RWPE2 (cell line): Measurements from ENCODE around the gene CNTNAP2.

Experiments
- ATAC-seq: fragments of 200-7000 bp; cut with Tn5 transposase; 3 replicates; pipeline ENCODE4 v1.9.1; 2021; ENCODE audit warnings: low read depth
- DNase-seq: peaks from one replicate; pipeline ENCODE4 v3.0.0-alpha.2; 2020; ENCODE audit warnings: low spot score
- H3K27ac ChIP-seq: fragments of 450-650 bp; 2 replicates; pipeline ENCODE4 v1.5.1; 2017; ENCODE audit warnings: mild to moderate bottlenecking; ENCODE audit not compliant: poor library complexity, severe bottlenecking
- H3K27me3 ChIP-seq: fragments of 250-450 bp; sonication (Bioruptor Pico); 2 replicates; pipeline ENCODE4 v1.5.1; 2021; ENCODE audit warnings: mild to moderate bottlenecking, moderate library complexity; ENCODE audit not compliant: insufficient read depth, poor library complexity, severe bottlenecking
- H3K36me3 ChIP-seq: fragments of 250-450 bp; sonication (Bioruptor Pico); 2 replicates; pipeline ENCODE4 v1.5.1; 2020; ENCODE audit warnings: low read depth, mild to moderate bottlenecking, moderate library complexity
- H3K4me1 ChIP-seq: fragments of 250-450 bp; sonication (Bioruptor Pico); 2 replicates; pipeline ENCODE4 v1.5.1; 2021; ENCODE audit warnings: mild to moderate bottlenecking, moderate library complexity; ENCODE audit not compliant: insufficient read depth, poor library complexity, severe bottlenecking
- H3K4me3 ChIP-seq: fragments of 250-450 bp; sonication (Bioruptor Pico); 2 replicates; pipeline ENCODE4 v1.5.1; 2021; ENCODE audit warnings: mild to moderate bottlenecking, moderate library complexity; ENCODE audit not compliant: severe bottlenecking
- H3K9me3 ChIP-seq: fragments of 250-450 bp; sonication (Bioruptor Pico); 2 replicates; pipeline ENCODE4 v1.5.1; 2021; ENCODE audit warnings: mild to moderate bottlenecking, moderate library complexity; ENCODE audit not compliant: severe bottlenecking
- TF ChIP-seq, protein P1 (sequence below): fragments of 450-650 bp; IDR thresholded peaks from one replicate; pipeline ENCODE4 v1.5.1; 2017; ENCODE audit warnings: mild to moderate bottlenecking, moderate library complexity; ENCODE audit not compliant: poor library complexity, severe bottlenecking

CNTNAP2 gene

DNA sequence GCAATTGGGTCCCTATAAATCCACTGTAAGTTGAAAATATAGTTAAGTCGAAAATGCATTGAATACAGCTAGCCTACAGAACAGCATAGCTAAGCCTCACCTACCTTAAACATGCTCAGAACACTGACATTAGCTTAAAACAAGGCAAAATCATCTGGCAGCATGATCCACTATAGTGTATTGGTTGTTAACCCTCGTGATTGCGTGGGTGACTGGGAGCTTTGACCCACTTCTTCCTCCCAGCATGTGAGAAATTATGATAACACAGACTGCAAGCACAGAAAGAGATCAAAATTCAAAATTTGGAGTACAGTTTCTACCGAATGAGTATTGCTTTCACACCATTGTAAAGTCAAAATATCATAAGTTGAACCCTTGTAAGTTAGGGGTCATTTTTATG lies 22.3 kb downstream of the CNTNAP2 start:
- Histone ChIP-seq H3K4me3 (no peak overlapping the region), H3K27ac (no peak overlapping the region), H3K4me1 (no peaks in the 10 kb centered on the region), H3K27me3 (no peaks in the 10 kb centered on the region), H3K9me3 (no peaks in the 10 kb centered on the region), H3K36me3 (no peaks in the 10 kb centered on the region)
- DNase-seq: no peak
- ATAC-seq: no peak
- TF ChIP-seq, protein P1, sequence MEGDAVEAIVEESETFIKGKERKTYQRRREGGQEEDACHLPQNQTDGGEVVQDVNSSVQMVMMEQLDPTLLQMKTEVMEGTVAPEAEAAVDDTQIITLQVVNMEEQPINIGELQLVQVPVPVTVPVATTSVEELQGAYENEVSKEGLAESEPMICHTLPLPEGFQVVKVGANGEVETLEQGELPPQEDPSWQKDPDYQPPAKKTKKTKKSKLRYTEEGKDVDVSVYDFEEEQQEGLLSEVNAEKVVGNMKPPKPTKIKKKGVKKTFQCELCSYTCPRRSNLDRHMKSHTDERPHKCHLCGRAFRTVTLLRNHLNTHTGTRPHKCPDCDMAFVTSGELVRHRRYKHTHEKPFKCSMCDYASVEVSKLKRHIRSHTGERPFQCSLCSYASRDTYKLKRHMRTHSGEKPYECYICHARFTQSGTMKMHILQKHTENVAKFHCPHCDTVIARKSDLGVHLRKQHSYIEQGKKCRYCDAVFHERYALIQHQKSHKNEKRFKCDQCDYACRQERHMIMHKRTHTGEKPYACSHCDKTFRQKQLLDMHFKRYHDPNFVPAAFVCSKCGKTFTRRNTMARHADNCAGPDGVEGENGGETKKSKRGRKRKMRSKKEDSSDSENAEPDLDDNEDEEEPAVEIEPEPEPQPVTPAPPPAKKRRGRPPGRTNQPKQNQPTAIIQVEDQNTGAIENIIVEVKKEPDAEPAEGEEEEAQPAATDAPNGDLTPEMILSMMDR: no peak

DNA sequence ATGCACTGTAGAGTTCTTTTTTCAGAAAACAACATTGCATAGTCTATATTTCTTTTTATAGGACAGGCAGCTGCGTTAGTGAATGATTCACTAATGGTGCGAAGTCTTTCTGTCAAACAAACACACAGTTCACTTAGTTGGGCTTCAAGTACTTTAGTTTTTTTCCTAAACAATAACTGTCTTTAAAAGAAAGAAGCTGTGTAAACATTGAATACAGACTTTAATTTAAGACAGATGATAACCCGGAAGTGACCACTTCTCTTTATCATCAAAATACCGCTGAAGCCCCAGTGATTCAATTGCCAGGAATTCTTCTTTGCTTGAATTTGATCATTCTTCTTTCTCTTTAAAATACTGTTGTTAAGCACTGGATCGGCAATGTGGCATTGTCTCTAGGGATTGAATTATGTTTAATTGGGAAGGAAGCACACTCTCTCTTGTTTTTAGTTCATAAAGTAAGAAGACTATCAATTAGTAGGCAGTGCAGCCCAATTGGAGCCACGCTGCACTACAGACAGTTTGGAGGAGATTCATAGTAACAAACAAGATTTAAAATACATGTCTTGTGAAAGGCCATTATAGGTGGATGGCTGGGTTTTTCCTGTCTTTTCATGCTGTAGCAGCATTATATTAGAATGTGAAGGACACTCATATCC lies 30.4 kb downstream of the CNTNAP2 start:
- no peak for DNase-seq
- TF ChIP-seq, protein P1: no peak
- H3K27me3 ChIP-seq: no peaks in the 10 kb centered on the region
- ATAC-seq: peak; percentile 66
- no peaks in the 10 kb centered on the region for H3K36me3 ChIP-seq
- H3K4me3 ChIP-seq: no peak overlapping the region
- no peaks in the 10 kb centered on the region for H3K4me1 ChIP-seq
- no peaks in the 10 kb centered on the region for H3K9me3 ChIP-seq
- H3K27ac ChIP-seq: peak overlapping the region; percentile 9

DNA sequence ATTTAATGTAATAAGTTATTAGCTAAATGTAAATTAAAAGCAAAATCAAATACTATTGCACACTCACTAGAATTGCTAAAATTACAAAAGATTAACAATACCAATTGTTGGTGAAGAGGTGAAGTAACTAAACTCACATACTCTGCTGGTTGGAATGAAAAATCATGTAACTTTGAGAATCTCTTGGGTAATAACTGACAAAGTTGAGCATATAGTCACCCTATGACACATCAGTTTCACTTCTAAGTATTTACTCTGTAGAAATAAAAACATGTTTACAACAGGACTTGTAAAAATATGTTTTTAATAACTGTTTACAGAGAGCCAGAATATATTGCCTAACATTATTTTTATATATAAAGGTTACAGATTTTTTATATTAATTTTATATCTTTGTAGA lies 33.6 kb downstream of the CNTNAP2 start:
- Histone ChIP-seq H3K27me3 (no peaks in the 10 kb centered on the region), H3K36me3 (no peaks in the 10 kb centered on the region), H3K9me3 (no peaks in the 10 kb centered on the region), H3K4me1 (no peaks in the 10 kb centered on the region), H3K27ac (no peak overlapping the region), H3K4me3 (no peak overlapping the region)
- ATAC-seq: peak; percentile 44; the same call in 1 of the 3 replicates
- DNase-seq: no peak
- TF ChIP-seq, protein P1: no peak

DNA sequence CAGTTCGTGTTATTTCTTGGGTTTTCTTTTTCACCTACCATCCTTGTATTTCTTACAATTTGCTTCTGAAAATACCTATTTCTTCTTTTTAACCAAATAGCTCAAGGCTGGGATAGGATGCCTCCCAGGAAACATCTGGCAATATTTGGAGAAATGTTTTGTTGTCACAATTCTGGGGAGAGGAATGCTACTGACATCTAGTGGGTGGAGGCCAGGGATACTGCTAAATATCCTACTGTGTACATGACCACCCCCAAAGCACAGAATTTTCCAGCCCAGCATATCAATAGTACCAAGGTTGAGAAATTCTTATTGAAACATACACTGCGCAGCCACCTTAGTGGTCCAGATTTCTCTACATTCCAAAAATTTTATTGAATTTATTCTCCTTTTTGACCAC lies 55.5 kb downstream of the CNTNAP2 start:
- no peak for ATAC-seq
- no peak for DNase-seq
- TF ChIP-seq, protein P1: peak; percentile 9

DNA sequence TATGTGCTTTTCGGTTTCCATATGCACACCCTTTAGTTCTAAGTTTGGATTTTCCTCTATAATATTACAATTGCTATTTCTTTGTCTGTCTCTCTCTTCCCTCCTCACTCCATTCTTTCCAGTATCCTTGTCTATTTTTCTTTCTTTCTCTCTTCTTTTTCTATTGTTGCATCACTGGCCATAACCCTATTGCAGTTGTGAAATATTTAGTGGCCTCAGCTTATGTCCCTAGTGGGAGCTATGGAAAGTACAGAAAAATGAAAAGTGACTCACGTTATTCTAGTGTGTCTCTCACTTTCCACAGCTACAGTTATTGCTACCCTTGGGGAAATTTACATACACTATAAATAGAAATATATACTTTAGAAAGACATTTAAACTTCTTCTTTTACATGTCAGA lies 59.1 kb downstream of the CNTNAP2 start:
- DNase-seq: no peak
- no peak overlapping the region for H3K27ac ChIP-seq
- no peaks in the 10 kb centered on the region for H3K36me3 ChIP-seq
- no peaks in the 10 kb centered on the region for H3K27me3 ChIP-seq
- no peak for ATAC-seq
- H3K4me3 ChIP-seq: no peak overlapping the region
- TF ChIP-seq, protein P1: no peak
- no peaks in the 10 kb centered on the region for H3K9me3 ChIP-seq
- H3K4me1 ChIP-seq: no peaks in the 10 kb centered on the region

More for the DNA sequence above, 55.5 kb downstream of the CNTNAP2 start:
- Histone ChIP-seq H3K27me3 (no peaks in the 10 kb centered on the region), H3K27ac (no peak overlapping the region), H3K4me1 (no peaks in the 10 kb centered on the region), H3K36me3 (no peaks in the 10 kb centered on the region), H3K9me3 (no peaks in the 10 kb centered on the region), H3K4me3 (no peak overlapping the region)
